Measurements from ENCODE around the gene BRINP2.

BRINP2 gene

DNA sequence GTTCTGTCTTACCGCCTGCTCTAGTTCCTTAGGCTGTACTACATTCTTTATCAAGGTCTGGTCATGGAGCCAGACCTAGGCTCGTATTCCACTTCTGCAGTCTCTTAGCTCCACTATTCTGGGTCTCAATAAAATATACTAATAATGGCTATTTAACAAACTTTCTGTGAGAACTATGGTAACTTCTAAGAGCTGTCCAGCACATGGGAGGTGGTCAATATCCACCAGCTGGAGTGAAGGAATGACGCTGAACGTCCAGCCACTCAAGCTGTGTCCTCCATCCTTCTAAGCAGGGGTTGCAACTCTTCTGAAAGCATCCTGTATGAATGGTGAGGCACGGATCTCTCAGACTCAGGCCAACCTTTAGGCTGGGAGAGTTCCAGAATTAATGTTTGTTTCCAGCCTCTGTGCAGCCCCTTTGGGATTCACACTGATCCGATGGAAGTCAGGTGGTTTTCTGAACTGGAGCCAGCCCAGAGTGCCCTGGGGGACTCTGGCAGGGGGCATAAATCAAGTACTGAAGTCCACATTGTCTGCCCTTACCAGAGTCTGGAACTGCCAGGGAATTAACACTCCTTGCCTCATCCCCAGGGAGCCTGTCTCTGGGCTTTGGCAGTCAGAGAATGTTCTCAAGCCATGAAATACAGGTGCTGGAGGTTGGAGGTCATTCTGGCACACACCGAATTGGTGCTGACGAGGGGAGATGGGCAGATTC, 57.4 kb downstream of the BRINP2 start:
- H3K4me3 ChIP-seq (ENCODE audit: control insufficient read depth, low read depth, low read length): no peak overlapping the region
- TF ChIP-seq, protein P1, sequence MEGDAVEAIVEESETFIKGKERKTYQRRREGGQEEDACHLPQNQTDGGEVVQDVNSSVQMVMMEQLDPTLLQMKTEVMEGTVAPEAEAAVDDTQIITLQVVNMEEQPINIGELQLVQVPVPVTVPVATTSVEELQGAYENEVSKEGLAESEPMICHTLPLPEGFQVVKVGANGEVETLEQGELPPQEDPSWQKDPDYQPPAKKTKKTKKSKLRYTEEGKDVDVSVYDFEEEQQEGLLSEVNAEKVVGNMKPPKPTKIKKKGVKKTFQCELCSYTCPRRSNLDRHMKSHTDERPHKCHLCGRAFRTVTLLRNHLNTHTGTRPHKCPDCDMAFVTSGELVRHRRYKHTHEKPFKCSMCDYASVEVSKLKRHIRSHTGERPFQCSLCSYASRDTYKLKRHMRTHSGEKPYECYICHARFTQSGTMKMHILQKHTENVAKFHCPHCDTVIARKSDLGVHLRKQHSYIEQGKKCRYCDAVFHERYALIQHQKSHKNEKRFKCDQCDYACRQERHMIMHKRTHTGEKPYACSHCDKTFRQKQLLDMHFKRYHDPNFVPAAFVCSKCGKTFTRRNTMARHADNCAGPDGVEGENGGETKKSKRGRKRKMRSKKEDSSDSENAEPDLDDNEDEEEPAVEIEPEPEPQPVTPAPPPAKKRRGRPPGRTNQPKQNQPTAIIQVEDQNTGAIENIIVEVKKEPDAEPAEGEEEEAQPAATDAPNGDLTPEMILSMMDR (IDR thresholded peaks at IDR 0.05; ENCODE audit: control insufficient read depth, insufficient read depth, low read depth, low read length, missing control alignments): no peak
- DNase-seq (ENCODE audit: low read depth): no peak

DNA sequence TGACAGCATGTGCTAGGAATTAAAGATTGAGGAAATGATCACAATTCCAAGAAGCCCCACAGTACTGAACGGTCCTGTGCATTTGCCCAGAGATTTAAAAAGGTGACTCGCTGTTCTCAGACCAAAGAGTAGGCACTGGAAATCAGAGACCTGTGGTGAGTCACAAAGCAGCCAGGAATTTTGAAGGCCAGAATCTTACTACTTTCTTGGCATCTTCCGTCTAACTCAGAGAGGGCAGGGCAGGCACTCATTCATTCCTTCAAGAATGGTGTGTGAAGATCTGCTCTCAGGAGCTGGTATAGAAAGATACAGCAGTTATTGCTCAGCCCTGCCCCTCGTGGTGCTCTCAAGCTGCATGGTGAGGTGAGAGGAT, 57.9 kb downstream of the BRINP2 start:
- H3K4me3 ChIP-seq (ENCODE audit: control insufficient read depth, low read depth, low read length): no peak overlapping the region
- TF ChIP-seq, protein P1 (IDR thresholded peaks at IDR 0.05; ENCODE audit: control insufficient read depth, insufficient read depth, low read depth, low read length, missing control alignments): peak; percentile 20
- DNase-seq (ENCODE audit: low read depth): peak; percentile 4

DNA sequence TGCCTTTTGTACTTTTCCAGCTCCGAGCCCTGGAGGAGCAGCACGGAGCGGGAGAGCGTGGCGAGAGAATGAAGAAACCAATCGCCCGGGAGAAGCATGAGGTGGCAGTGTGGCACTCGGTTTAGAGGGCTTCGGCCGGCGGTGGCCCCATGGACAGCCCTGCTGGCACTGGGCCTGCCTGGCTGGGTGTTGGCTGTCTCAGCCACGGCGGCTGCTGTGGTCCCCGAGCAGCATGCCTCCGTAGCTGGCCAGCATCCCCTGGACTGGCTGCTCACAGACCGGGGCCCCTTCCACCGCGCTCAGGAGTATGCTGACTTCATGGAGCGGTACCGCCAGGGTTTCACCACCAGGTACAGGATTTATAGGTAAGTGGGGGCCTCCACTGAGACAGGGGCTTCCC, 59.0 kb downstream of the BRINP2 start:
- H3K4me3 ChIP-seq (ENCODE audit: control insufficient read depth, low read depth, low read length): no peak overlapping the region
- TF ChIP-seq, protein P1 (IDR thresholded peaks at IDR 0.05; ENCODE audit: control insufficient read depth, insufficient read depth, low read depth, low read length, missing control alignments): no peak
- DNase-seq (ENCODE audit: low read depth): no peak

DNA sequence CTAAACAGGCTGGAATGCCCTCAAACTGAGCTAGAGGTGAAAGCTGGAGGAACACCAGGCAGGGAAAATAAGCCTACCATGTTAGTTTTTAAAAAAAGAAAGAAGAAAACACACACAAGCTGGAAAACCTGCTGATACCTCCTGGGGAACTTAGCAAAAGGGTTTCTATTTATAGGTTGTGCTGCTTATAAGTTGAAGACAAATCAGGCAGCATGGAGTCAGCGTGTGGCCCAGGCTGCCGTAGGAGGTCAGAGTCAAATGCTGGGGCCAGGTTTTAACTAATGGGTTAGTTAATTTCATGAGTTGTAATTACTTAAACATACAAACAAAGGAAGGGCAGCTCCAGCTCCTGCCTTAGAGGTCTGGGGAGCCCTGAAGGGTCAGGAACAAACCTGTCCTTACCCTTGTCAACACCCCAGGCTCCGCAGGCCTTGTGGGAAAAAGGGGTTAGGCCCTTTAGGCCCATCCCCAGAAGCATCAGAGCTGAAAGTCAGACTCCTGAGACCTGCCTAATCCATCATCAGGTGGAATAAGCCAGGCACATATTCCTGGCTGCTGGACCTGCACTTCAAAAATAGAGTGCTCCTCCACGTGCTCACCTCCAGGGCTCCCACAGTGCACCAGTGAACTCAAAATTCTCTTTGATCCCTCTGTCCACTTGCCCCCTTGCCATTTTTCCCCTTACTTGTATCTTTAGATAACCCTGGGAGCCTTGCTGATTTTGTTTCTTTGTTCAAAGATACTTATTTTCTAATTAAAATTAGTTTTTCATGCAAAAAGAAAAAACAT, 59.7 kb downstream of the BRINP2 start:
- TF ChIP-seq, protein P1 (IDR thresholded peaks at IDR 0.05; ENCODE audit: control insufficient read depth, insufficient read depth, low read depth, low read length, missing control alignments): no peak
- no peak for DNase-seq (ENCODE audit: low read depth)
- no peak overlapping the region for H3K4me3 ChIP-seq (ENCODE audit: control insufficient read depth, low read depth, low read length)

DNA sequence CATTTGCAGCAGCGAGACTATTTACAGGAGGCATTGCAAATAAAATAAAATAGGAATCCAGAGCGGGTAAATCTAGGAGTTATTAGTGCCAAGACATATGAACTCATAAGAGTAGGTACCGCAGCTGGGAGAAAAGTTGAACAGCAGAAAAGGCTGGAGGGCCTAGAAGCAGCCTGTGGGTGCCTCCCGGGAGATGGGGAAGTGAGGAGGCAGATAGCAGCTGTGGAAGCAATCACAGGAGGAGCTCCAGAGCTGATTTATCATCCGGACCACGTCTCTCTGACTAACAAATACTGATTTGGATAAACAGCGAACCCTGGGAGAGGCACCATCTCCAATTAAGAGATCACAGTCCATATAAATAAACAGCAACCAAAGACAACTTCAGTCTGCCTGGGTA, 64.6 kb downstream of the BRINP2 start:
- TF ChIP-seq, protein P1 (IDR thresholded peaks at IDR 0.05; ENCODE audit: control insufficient read depth, insufficient read depth, low read depth, low read length, missing control alignments): no peak
- no peak for DNase-seq (ENCODE audit: low read depth)

DNA sequence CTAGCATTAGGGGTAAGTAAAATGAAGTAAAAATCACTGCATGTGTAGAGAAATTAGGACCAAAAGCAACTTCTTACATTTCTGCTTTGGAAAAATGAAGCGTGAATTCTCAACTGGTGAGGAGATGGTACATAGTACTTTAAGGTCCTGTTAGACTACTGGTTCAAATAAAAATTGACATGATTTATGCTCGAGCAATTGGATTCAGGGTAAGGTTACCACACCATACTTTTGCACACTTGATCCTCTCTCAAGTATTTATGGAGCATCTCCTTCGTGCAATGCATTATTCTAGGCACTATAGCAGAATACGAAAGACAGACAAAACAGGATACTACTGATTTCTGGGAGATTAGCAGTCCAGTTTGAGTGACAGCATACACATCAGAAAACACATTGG, 66.2 kb downstream of the BRINP2 start:
- no peak for DNase-seq (ENCODE audit: low read depth)
- TF ChIP-seq, protein P1 (IDR thresholded peaks at IDR 0.05; ENCODE audit: control insufficient read depth, insufficient read depth, low read depth, low read length, missing control alignments): no peak
- H3K4me3 ChIP-seq (ENCODE audit: control insufficient read depth, low read depth, low read length): no peak overlapping the region

More for the DNA sequence above, 64.6 kb downstream of the BRINP2 start:
- no peak overlapping the region for H3K4me3 ChIP-seq (ENCODE audit: control insufficient read depth, low read depth, low read length)

Data from AG09309 (cell line).